GM19395 (cell line): ENCODE measurements around the gene FEZF2.

Experiments
- ATAC-seq: cut with Tn5 transposase; IDR thresholded peaks from one replicate; pipeline ENCODE4 v1.9.1; 2021; ENCODE audit warnings: mild to moderate bottlenecking, moderate library complexity; ENCODE audit not compliant: unreplicated experiment

FEZF2 gene

GRCh38 chr3:62332835-62333244, 40.5 kb downstream of the FEZF2 start:
- ATAC-seq = no peak

GRCh38 chr3:62332017-62332416, 41.3 kb downstream of the FEZF2 start:
- ATAC-seq = no peak

- ATAC-seq = no peak
These were observed 43.4 kb downstream of the FEZF2 start for GRCh38 chr3:62329971-62330370.

GRCh38 chr3:62325896-62326295, 47.5 kb downstream of the FEZF2 start:
- ATAC-seq = no peak

- ATAC-seq = no peak
These were observed 50.1 kb downstream of the FEZF2 start for GRCh38 chr3:62323241-62323640.
